Measurements from ENCODE around the gene SLC11A1. TPM values are rescaled to one million over a fixed set of nuclear protein-coding genes. Genes with fewer than 3 reads are reported as not detected.

SLC11A1 gene
- total and polyA plus RNA-seq, 2 experiments from 2014 or later = 0.31 TPM; not detected in 1

- no peak overlapping the region for H2AFZ ChIP-seq
- TF ChIP-seq EZH2 (IDR thresholded peaks at IDR 0.05; ENCODE audit: low read depth, unreplicated experiment) = no peak
- TF ChIP-seq REST (IDR thresholded peaks at IDR 0.05; ENCODE audit: unreplicated experiment) = no peak
- TF ChIP-seq ZNF331 (CRISPR knock-in tag; IDR thresholded peaks at IDR 0.05; ENCODE audit: low read depth) = no peak
- TF ChIP-seq EZH2phosphoT487 (IDR thresholded peaks at IDR 0.05; ENCODE audit: unreplicated experiment) = no peak
- TF ChIP-seq POLR2AphosphoS5 (IDR thresholded peaks at IDR 0.05; ENCODE audit: low read depth) = no peak
- TF ChIP-seq CREB1 (CRISPR knock-in tag; IDR thresholded peaks at IDR 0.05; ENCODE audit: low read depth) = no peak
- TF ChIP-seq NANOG (IDR thresholded peaks at IDR 0.05; ENCODE audit: borderline replicate concordance) = no peak
- TF ChIP-seq ZNF462 (CRISPR knock-in tag; IDR thresholded peaks at IDR 0.05) = no peak
- no peak for TF ChIP-seq JUNB (IDR thresholded peaks at IDR 0.05; ENCODE audit: unreplicated experiment)
- TF ChIP-seq ETS1 (IDR thresholded peaks at IDR 0.05) = no peak
- TF ChIP-seq CTCF (conservative IDR thresholded peaks at IDR 0.05; ENCODE audit: low read depth in 2 of 2) = no peak
- no peak for TF ChIP-seq ZNF114 (CRISPR knock-in tag; IDR thresholded peaks at IDR 0.05)
- no peak for TF ChIP-seq STAT1 (IDR thresholded peaks at IDR 0.05; ENCODE audit: unreplicated experiment)
- ATAC-seq (no peak), DNase-seq (ENCODE audit: low spot score) (no peak)
- no peaks in the 10 kb centered on the region for H3K36me3 ChIP-seq (ENCODE audit: insufficient read depth)
- Mint-ChIP-seq H3K4me1 (peaks cover 9% of the 10 kb centered on the region), H3K9me3 (peaks cover 9% of the 10 kb centered on the region), H3K27ac (no peak overlapping the region), H3K36me3 (ENCODE audit: low read depth) (peaks cover 4% of the 10 kb centered on the region; the same call in 2 of the 3 replicates), H3K27me3 (ENCODE audit: insufficient read depth, low read depth, poor library complexity) (no peaks in the 10 kb centered on the region), H3K4me3 (no peak overlapping the region)
- H3K27me3 ChIP-seq (ENCODE audit: insufficient read depth) = no peaks in the 10 kb centered on the region
- no peak overlapping the region for H3K27ac ChIP-seq (ENCODE audit: low read depth)
- H3K4me1 ChIP-seq (ENCODE audit: insufficient read depth) = peaks cover 5% of the 10 kb centered on the region; the same call in 1 of the 2 replicates
- 0 out of 2 replicates have a peak, but pooled peaks cover 2% of the 10 kb centered on the region for H3F3A ChIP-seq (replicated peaks; ENCODE audit: low read depth)
- no peak overlapping the region for H3K4me3 ChIP-seq
- H3K4me2 ChIP-seq = no peak overlapping the region
- no peaks in the 10 kb centered on the region for H3K79me2 ChIP-seq (replicated peaks; ENCODE audit: insufficient read depth)
- H4K20me1 ChIP-seq (replicated peaks; ENCODE audit: insufficient read depth) = no peaks in the 10 kb centered on the region
- H3K9me2 ChIP-seq (ENCODE audit: insufficient read depth) = no peaks in the 10 kb centered on the region
Measured at GRCh38 chr2:218344755-218345417, 37.2 kb upstream of the SLC11A1 start.

Data from GM23338 (cell line).